Adrenal gland (tissue), 12 donors: ENCODE results near the gene BACE2. TPM values are rescaled to one million over a fixed set of nuclear protein-coding genes. Genes with fewer than 3 reads are reported as not detected.
A peak's percentile ranks its signal among the peaks of the same experiment; 100 is the strongest.

Experiments used
- DNase-seq, 7 donors: peaks; one replicate each; pipeline ENCODE4 v3.0.0-alpha.2; 2019 to 2020
- H3K27ac ChIP-seq, 5 donors: fragments of 200-600 bp; sonication (generic) in 4 of 5; 1 replicate in 3 of 5; 2 replicates in 2 of 5; pipeline versions ENCODE4 v1.5.1 to v1.8.0; 2016 to 2020; ENCODE audit warnings: mild to moderate bottlenecking in 1 of 5
- H3K27me3 ChIP-seq: fragments of 200-600 bp; 2 replicates; pipeline ENCODE4 v1.8.0; 2021
- H3K36me3 ChIP-seq, 2 donors: fragments of 200-600 bp; replicated peaks in 1 of 2; 1 replicate in 1 of 2; 2 replicates in 1 of 2; pipeline versions ENCODE4 v1.5.1 to v1.8.0; 2018 to 2022
- H3K4me1 ChIP-seq, 2 donors: fragments of 200-600 bp; replicated peaks in 1 of 2; 1 replicate in 1 of 2; 2 replicates in 1 of 2; pipeline versions ENCODE4 v1.5.1 to v1.8.0; 2018 to 2021
- H3K4me3 ChIP-seq, 4 donors: fragments of 200-600 bp; sonication (generic) in 3 of 4; one replicate each; pipeline ENCODE4 v1.5.1; 2016 to 2018
- H3K9me3 ChIP-seq, 3 donors: fragments of 200-600 bp; sonication (generic) in 1 of 3; replicated peaks in 1 of 3; 1 replicate in 2 of 3; 2 replicates in 1 of 3; pipeline versions ENCODE4 v1.5.1 to v1.8.0; 2016 to 2021
- CTCF ChIP-seq, 6 experiments: fragments of 450-650 bp in 4 of 6; fragments of 200-600 bp in 2 of 6; sonication (generic) in 1 of 6; IDR thresholded peaks; 1 replicate in 5 of 6; 2 replicates in 1 of 6; pipeline versions ENCODE4 v1.5.1 to v1.8.0; 2016 to 2021; ENCODE audit warnings: antibody characterized with exemption in 6 of 6, mild to moderate bottlenecking in 2 of 6, moderate library complexity in 1 of 6
- POLR2A ChIP-seq, 2 donors: fragments of 450-650 bp; IDR thresholded peaks; one replicate each; pipeline ENCODE4 v1.6.1; 2017; ENCODE audit warnings: antibody characterized with exemption in 2 of 2, mild to moderate bottlenecking in 2 of 2, moderate library complexity in 1 of 2
- WGBS, 4 donors: extraction: QIAGEN DNeasy Blood & Tissue Kit in 2 of 4; methylation state at CpG; one replicate each; pipeline versions ENCODE4 v1.1.5 to v1.1.7; 2013 to 2017; 5-methylcytosine and 5-hydroxymethylcytosine counted together
- intact Hi-C, 2 donors: fragments of 100-400 bp; cut with DNase I; formaldehyde crosslinking; loops; one replicate each; pipeline versions ENCODE4 v1.14.1 to v1.15.0; 2022 to 2023
- polyA plus RNA-seq, 3 donors: library from polyadenylated mRNA; stranded (reverse); fragments of 200-250 nt in 2 of 3; fragments of 350-450 nt in 1 of 3; fragmentation: Illumina TruSeq in 1 of 3; extraction: RNeasy Lipid Tissue Mini Kit (QIAGEN cat#74804) in 1 of 3; gene quantifications; one replicate each; pipeline ENCODE4 v1.2.3, GENCODE V29; 2013 to 2014
- total RNA-seq, 9 donors: library from RNA; depleted of rRNA in 4 of 9; stranded (reverse); fragments of >200 nt in 4 of 9; fragments of 120-200 nt in 1 of 9; fragmentation: NEBNext Ultra II Directional in 1 of 9; extraction: Animal tissue kit (Norgen Biotek cat#: 25700) in 1 of 9; gene quantifications; one replicate each; pipeline versions ENCODE4 v1.1.0 to v1.2.4, GENCODE V29; 2013 to 2023
- donor health status: healthy with polysubstance abuse.
- donor health status: Bipolar disorder and iron deficiency.
- donor health status: DM: yes; HTN: yes; CAD: no.
- donor health status: DM: no; HTN: no; CAD: no.
- donor health status: DM: no; HTN: no; CAD: no.
- donor health status: DM: yes; HTN: yes; CAD: no.

The BACE2 gene
- total and polyA plus RNA-seq, 12 donors: 3.9 to 24.4 (median 13.8) TPM

- no peaks in the 10 kb centered on the region for H3K27me3 ChIP-seq
- TF ChIP-seq POLR2A (IDR thresholded peaks at IDR 0.05) (no peak), CTCF (IDR thresholded peaks at IDR 0.05) (no peak)
- no peak for DNase-seq
- H3K36me3 ChIP-seq: no peaks in the 10 kb centered on the region
- no peak overlapping the region for H3K4me3 ChIP-seq
- no peaks in the 10 kb centered on the region for H3K4me1 ChIP-seq
- H3K27ac ChIP-seq: no peak overlapping the region
- intact Hi-C loops: no loop called here
- WGBS, 4 donors: 69 to 78% (median 75%) methylated on average over 5 of the region's 5 CpGs
- H3K9me3 ChIP-seq: no peaks in the 10 kb centered on the region
Measured at GRCh38 chr21:41156142-41156541, 11.8 kb upstream of the BACE2 start.

- Histone ChIP-seq H3K36me3 (no peaks in the 10 kb centered on the region), H3K4me3 (no peak overlapping the region), H3K9me3 (no peaks in the 10 kb centered on the region), H3K27ac (no peak overlapping the region), H3K4me1 (no peaks in the 10 kb centered on the region), H3K27me3 (no peaks in the 10 kb centered on the region)
- WGBS, 4 donors: 93 to 100% (median 98%) methylated on average over 2 of the region's 2 CpGs
- no peak for DNase-seq
- TF ChIP-seq POLR2A (IDR thresholded peaks at IDR 0.05) (no peak), CTCF (IDR thresholded peaks at IDR 0.05) (no peak)
- intact Hi-C loops: no loop called here
Measured at GRCh38 chr21:41158026-41158425, 9.9 kb upstream of the BACE2 start.

- intact Hi-C loops: no loop called here
- Histone ChIP-seq H3K36me3 (no peaks in the 10 kb centered on the region), H3K27ac (no peak overlapping the region), H3K27me3 (no peaks in the 10 kb centered on the region), H3K9me3 (no peaks in the 10 kb centered on the region), H3K4me3 (no peak overlapping the region), H3K4me1 (no peaks in the 10 kb centered on the region)
- TF ChIP-seq CTCF (IDR thresholded peaks at IDR 0.05): no peak
- 77 to 88% (median 83%) methylated on average over 5 of the region's 5 CpGs for WGBS, 4 donors
- DNase-seq: no peak
Measured at GRCh38 chr21:41160036-41160435, 7.9 kb upstream of the BACE2 start.

GRCh38 chr21:41161428-41161827, 6.5 kb upstream of the BACE2 start:
- TF ChIP-seq CTCF (IDR thresholded peaks at IDR 0.05) (no peak), POLR2A (IDR thresholded peaks at IDR 0.05) (no peak)
- no peaks in the 10 kb centered on the region for H3K9me3 ChIP-seq
- peak in 1 of 7 donors; percentile 3 for DNase-seq
- H3K27ac ChIP-seq: no peak overlapping the region
- no peaks in the 10 kb centered on the region for H3K27me3 ChIP-seq
- intact Hi-C loops: no loop called here
- H3K4me1 ChIP-seq: no peaks in the 10 kb centered on the region
- H3K36me3 ChIP-seq: no peaks in the 10 kb centered on the region
- no peak overlapping the region for H3K4me3 ChIP-seq
- WGBS, 4 donors: 57 to 59% (median 57%) methylated on average over 3 of the region's 3 CpGs
